Endothelial cell of umbilical vein (primary cell): ENCODE data around the gene PIK3R1. TPM values are rescaled to one million over a fixed set of nuclear protein-coding genes. Genes with fewer than 3 reads are reported as not detected.

Source experiments
- BruUV-seq: library from RNA; stranded (reverse); fragments of 400-500 nt; replicated peaks from 2 replicates; lab custom pipeline; 2021; lab: Mats Ljungman, UMichigan
- CTCF ChIA-PET: fragments of 300-600, 350-600 bp; sonication (Branson Sonifier 250); formaldehyde crosslinking; loops from one replicate; lab custom pipeline; 2021; ENCODE audit warnings: antibody characterized with exemption, inconsistent platforms; lab: Charles Lee
- POLR2A ChIA-PET: fragments of 300-600, 350-600 bp; sonication (Branson Sonifier 250); formaldehyde crosslinking; loops from one replicate; lab custom pipeline; 2021; ENCODE audit warnings: antibody characterized with exemption, inconsistent platforms; lab: Charles Lee
- DNase-seq: peaks from one replicate; pipeline ENCODE4 v3.0.0-alpha.2; 2011; ENCODE audit warnings: low read depth, low spot score
- FAIRE-seq: peaks from 2 replicates; lab custom pipeline; 2011; peaks lifted over from hg19 to GRCh38; lab: Jason Lieb, UNC
- H2AFZ ChIP-seq: 2 replicates; pipeline ENCODE4 v1.6.0; 2012; ENCODE audit warnings: low read depth, low read length, control low read depth, inconsistent platforms
- H3K27ac ChIP-seq: 2 replicates; pipeline ENCODE4 v1.5.1; 2011; ENCODE audit warnings: low read depth, mild to moderate bottlenecking, control low read depth, low read length, moderate library complexity; ENCODE audit not compliant: insufficient read depth
- H3K27me3 ChIP-seq, 2 experiments: 2 replicates each; pipeline versions ENCODE4 v1.6.0 to v1.6.1; 2011; ENCODE audit warnings: low read length in 2 of 2, mixed read lengths in 1 of 2; ENCODE audit not compliant: control insufficient read depth in 2 of 2, insufficient read depth in 2 of 2
- H3K36me3 ChIP-seq, 2 experiments: 2 replicates in 1 of 2; 3 replicates in 1 of 2; pipeline ENCODE4 v1.5.1; 2011; ENCODE audit warnings: low read length in 2 of 2, mild to moderate bottlenecking in 1 of 2, moderate library complexity in 1 of 2; ENCODE audit not compliant: control insufficient read depth in 2 of 2, insufficient read depth in 2 of 2; ENCODE audit errors: extremely low read depth in 1 of 2
- H3K4me1 ChIP-seq: 3 replicates; pipeline ENCODE4 v1.5.1; 2011; ENCODE audit warnings: mild to moderate bottlenecking, low read length; ENCODE audit not compliant: control insufficient read depth, insufficient read depth; ENCODE audit errors: extremely low read depth
- H3K4me2 ChIP-seq: 2 replicates; pipeline ENCODE4 v1.6.1; 2011; ENCODE audit warnings: low read length, control low read depth, mixed read lengths; ENCODE audit not compliant: insufficient read depth
- H3K4me3 ChIP-seq, 3 experiments: fragments of 200-600 bp in 1 of 3; sonication (generic), shearing (Covaris generic) in 1 of 3; replicated peaks in 1 of 3; 2 replicates each; pipeline ENCODE4 v1.5.1; 2011 to 2016; ENCODE audit warnings: control low read depth in 3 of 3, low read length in 3 of 3, mild to moderate bottlenecking in 2 of 3, inconsistent platforms in 1 of 3, low read depth in 1 of 3, moderate library complexity in 1 of 3; ENCODE audit not compliant: insufficient read depth in 1 of 3
- H3K79me2 ChIP-seq: 2 replicates; pipeline ENCODE4 v1.6.0; 2012; ENCODE audit warnings: low read length, inconsistent platforms; ENCODE audit not compliant: control insufficient read depth, insufficient read depth
- H3K9ac ChIP-seq: replicated peaks from 2 replicates; pipeline ENCODE3; 2011; ENCODE audit warnings: low read length, control low read depth; ENCODE audit not compliant: insufficient read depth; ENCODE audit errors: extremely low read depth
- H3K9me1 ChIP-seq: replicated peaks from 3 replicates; pipeline ENCODE4 v1.6.0; 2011; ENCODE audit warnings: mild to moderate bottlenecking, low read length; ENCODE audit not compliant: control insufficient read depth, insufficient read depth; ENCODE audit errors: extremely low read depth
- H3K9me3 ChIP-seq: replicated peaks from 2 replicates; pipeline ENCODE4 v1.5.1; 2012; ENCODE audit warnings: low read length, inconsistent platforms; ENCODE audit not compliant: control insufficient read depth, insufficient read depth
- H4K20me1 ChIP-seq: replicated peaks from 2 replicates; pipeline ENCODE3; 2011; ENCODE audit warnings: mild to moderate bottlenecking, low read length; ENCODE audit not compliant: control insufficient read depth, insufficient read depth; ENCODE audit errors: extremely low read depth
- CTCF ChIP-seq, 2 donors: IDR thresholded peaks; 1 replicate in 1 of 2; 2 replicates in 1 of 2; pipeline ENCODE4 v1.5.1; 2011; ENCODE audit warnings: low read length in 2 of 2, mild to moderate bottlenecking in 2 of 2, moderate library complexity in 2 of 2, control low read depth in 1 of 2, inconsistent platforms in 1 of 2, low read depth in 1 of 2; ENCODE audit not compliant: insufficient read depth in 1 of 2; ENCODE audit errors: extremely low read depth in 1 of 2
- EZH2 ChIP-seq: IDR thresholded peaks from 2 replicates; pipeline ENCODE4 v1.6.1; 2012; ENCODE audit warnings: borderline replicate concordance, low read depth, mild to moderate bottlenecking, moderate library complexity, low read length, inconsistent platforms; ENCODE audit not compliant: severe bottlenecking
- GATA2 ChIP-seq: IDR thresholded peaks from 2 replicates; pipeline ENCODE4 v1.7.0; 2011; ENCODE audit warnings: low read depth, mild to moderate bottlenecking, moderate library complexity, mixed read lengths, low read length; ENCODE audit not compliant: insufficient read length, insufficient read depth
- MAX ChIP-seq: IDR thresholded peaks from 2 replicates; pipeline ENCODE4 v1.6.1; 2011; ENCODE audit not compliant: insufficient read depth, insufficient read length
- MYC ChIP-seq: IDR thresholded peaks from one replicate; pipeline ENCODE4 v1.6.1; 2011; ENCODE audit warnings: mild to moderate bottlenecking, low read depth, low read length
- POLR2A ChIP-seq: IDR thresholded peaks from 2 replicates; pipeline ENCODE4 v1.6.1; 2012; ENCODE audit warnings: low read depth, mild to moderate bottlenecking, control low read depth, low read length
- dilution Hi-C: fragments of 300-500 bp; cut with MboI; formaldehyde crosslinking; loops from one replicate; pipeline ENCODE4 v1.15.0; 2019; ENCODE audit warnings: low sequenced_read_pairs; ENCODE audit not compliant: extremely low pct_ligation_motif_present
- intact Hi-C: fragments of 100-400 bp; cut with micrococcal nuclease; formaldehyde crosslinking; loops from one replicate; pipeline ENCODE4 v1.10.0; 2022
- polyA plus RNA-seq, 4 experiments: library from polyadenylated mRNA; depleted of rRNA in 3 of 4; stranded (reverse) in 3 of 4; unstranded in 1 of 4; fragments of >200 nt; gene quantifications; 2 replicates each; pipeline versions ENCODE4 v1.2.1 to v1.2.3, GENCODE V29; 2011 to 2012; ENCODE audit warnings: missing spikeins in 1 of 4
- total RNA-seq: library from RNA; stranded (reverse); gene quantifications from 2 replicates; pipeline ENCODE4 v1.2.3, GENCODE V29; 2021

The PIK3R1 gene
- total and polyA plus RNA-seq, 2 donors (not counting 3 experiments of a cell fraction or from before 2014, with no cell fraction given), result 2.8 to 30.0 TPM

- TSS peak; percentile 15 for BruUV-seq
Observed at GRCh38 chr5:68297656-68298055, 82.1 kb downstream of the PIK3R1 start.

More at GRCh38 chr5:68297656-68298055, 82.1 kb downstream of the PIK3R1 start:
- Histone ChIP-seq H3K9me3 (no peaks in the 10 kb centered on the region), H3K27me3 (no peaks in the 10 kb centered on the region), H3K79me2 (no peaks in the 10 kb centered on the region), H2AFZ (no peak overlapping the region), H3K27ac (no peak overlapping the region), H4K20me1 (no peaks in the 10 kb centered on the region), H3K4me2 (no peak overlapping the region), H3K4me3 (no peak overlapping the region), H3K36me3 (peaks cover 9 to 29% of the 10 kb centered on the region in 2 experiments), H3K9me1 (no peaks in the 10 kb centered on the region), H3K4me1 (no peaks in the 10 kb centered on the region), H3K9ac (no peak overlapping the region)
- CTCF ChIA-PET, result interaction anchor here (0.5 to 8.7 kb wide), 3 partner anchors 10 to 163 kb away, joined by 3 to 58 read pairs (median 3); no protein-coding TSS in a partner anchor
- dilution Hi-C loops (no loop called here), intact Hi-C loops (no loop called here)
- POLR2A ChIA-PET, result no interaction called here
- DNase-seq (no peak), FAIRE-seq (no peak)
- TF ChIP-seq EZH2 (no peak), POLR2A (no peak), CTCF (IDR thresholded peaks at IDR 0.05; ENCODE audit: extremely low read depth in 1 of 2, insufficient read depth in 1 of 2, low read depth in 1 of 2, low read length in 2 of 2) (no peak), GATA2 (no peak), MAX (no peak), MYC (no peak)
